ENCODE measurements around the gene SORT1.
A peak's percentile ranks its signal among the peaks of the same experiment; 100 is the strongest.

Gene SORT1

DNA sequence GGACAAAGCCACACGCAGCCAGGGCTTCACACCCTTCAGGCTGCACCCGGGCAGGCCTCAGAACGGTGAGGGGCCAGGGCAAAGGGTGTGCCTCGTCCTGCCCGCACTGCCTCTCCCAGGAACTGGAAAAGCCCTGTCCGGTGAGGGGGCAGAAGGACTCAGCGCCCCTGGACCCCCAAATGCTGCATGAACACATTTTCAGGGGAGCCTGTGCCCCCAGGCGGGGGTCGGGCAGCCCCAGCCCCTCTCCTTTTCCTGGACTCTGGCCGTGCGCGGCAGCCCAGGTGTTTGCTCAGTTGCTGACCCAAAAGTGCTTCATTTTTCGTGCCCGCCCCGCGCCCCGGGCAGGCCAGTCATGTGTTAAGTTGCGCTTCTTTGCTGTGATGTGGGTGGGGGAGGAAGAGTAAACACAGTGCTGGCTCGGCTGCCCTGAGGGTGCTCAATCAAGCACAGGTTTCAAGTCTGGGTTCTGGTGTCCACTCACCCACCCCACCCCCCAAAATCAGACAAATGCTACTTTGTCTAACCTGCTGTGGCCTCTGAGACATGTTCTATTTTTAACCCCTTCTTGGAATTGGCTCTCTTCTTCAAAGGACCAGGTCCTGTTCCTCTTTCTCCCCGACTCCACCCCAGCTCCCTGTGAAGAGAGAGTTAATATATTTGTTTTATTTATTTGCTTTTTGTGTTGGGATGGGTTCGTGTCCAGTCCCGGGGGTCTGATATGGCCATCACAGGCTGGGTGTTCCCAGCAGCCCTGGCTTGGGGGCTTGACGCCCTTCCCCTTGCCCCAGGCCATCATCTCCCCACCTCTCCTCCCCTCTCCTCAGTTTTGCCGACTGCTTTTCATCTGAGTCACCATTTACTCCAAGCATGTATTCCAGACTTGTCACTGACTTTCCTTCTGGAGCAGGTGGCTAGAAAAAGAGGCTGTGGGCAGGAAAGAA, 122.9 kb downstream of the SORT1 start:
- DNase-seq (ENCODE audit: low spot score) = no peak

DNA sequence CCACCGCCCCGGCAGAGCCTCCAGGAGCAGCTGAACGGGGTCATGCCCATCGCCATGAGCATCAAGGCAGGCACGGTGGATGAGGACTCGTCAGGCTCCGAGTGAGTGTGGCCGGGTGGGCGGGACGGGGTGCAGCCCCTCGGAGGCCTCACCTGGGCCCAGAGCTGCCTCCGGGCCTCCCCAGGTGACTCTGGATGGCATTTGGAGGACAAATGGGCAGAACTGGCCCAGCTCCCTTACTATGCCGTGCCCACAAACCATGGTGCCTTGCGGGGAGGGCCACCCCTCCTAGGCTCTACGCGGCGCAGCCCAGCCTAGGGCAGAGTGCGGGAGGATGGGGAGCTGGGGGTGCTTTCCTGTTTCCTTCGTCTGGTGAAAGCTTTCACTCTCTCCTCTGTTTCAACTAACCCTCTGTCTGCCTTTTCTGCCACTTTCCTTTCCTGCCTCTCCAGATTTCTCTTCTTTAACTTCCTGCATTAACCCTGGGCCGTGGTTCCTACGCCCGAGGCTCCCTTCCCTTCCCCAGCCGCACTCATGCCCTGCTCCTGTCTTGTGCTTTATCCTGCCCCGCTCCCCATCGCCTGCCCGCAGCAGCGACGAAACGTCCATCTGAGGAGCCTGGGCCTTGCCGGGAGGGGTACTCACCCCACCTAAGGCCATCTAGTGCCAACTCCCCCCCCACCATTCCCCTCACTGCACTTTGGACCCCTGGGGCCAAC, 124.0 kb downstream of the SORT1 start:
- no peak for DNase-seq (ENCODE audit: low spot score)

DNA sequence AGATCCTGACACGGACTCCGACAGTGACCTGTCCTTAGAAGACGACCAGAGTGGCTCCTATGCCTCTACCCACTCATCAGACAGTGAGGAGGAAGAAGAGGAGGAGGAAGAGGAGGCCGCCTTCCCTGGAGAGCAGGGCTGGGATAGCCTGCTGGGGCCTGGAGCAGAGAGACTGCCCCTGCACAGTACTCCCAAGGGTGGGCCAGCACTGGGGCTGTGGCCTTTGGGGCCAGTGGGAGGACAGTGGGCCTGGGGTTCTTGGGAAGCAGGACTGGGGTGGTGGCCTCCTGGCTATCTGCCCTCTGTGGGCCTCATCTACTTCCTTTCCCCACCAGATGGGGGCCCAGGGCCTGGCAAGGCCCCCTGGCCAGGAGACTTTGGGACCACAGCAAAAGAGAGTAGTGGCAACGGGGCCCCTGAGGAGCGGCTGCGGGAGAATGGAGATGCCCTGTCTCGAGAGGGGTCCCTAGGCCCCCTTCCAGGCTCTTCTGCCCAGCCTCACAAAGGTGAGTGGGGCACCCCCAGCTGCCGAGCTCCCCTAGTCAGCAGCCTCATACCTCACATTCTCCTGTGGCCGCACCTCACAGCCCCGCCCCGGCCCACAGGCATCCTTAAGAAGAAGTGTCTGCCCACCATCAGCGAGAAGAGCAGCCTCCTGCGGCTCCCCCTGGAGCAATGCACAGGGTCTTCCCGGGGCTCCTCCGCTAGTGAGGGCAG, 124.7 kb downstream of the SORT1 start:
- no peak for DNase-seq (ENCODE audit: low spot score)

DNA sequence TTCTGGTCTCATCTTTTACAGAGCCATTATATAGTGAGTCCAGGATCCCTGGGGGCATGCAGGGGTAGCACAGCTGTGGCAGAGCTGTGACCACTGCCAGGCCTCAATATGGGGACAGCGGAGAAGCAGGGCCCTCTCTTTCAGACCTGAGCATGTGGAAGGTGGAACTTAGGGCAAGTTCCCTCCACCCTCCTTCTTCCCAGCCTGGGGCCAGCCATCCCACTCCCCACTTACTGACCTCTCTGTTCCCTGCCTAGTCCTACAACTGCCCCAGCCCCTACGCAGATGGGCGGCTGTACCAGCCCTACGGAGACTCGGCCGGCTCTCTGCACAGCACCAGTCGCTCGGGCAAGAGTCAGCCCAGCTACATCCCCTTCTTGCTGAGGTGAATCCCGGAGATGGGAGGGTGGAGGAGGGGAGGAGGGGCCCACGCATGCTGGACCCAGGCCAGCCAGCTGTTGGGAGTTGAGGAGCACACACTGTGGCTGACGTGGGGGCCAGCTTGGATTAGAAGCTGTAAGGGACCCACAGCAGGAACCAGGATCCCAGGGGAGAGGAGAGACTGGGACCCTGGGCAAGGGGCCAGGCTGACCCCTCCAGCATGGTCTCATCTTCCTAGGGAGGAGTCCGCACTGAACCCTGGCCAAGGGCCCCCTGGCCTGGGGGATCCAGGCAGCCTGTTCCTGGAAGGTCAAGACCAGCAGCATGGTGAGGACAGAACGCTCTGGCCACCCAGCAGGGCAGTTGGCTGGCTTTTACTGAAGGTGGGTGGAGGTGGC, 125.5 kb downstream of the SORT1 start:
- no peak for DNase-seq (ENCODE audit: low spot score)

DNA sequence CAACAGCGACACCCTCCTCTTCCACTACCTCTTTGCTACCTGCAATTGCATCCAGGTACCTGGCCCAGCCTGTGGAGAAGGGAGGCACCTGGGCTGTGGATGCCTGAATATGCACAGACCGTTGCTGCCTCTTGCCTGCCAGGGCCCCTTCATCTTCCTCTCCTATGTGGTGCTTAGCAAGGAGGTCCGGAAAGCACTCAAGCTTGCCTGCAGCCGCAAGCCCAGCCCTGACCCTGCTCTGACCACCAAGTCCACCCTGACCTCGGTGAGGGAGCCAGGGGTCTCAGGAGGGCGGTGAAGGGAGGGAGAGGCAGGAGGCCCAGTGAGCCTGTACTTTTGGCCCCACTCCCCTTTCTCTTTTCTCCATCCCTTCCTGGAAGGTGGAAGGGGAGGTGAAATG, 126.3 kb downstream of the SORT1 start:
- no peak for DNase-seq (ENCODE audit: low spot score)

DNA sequence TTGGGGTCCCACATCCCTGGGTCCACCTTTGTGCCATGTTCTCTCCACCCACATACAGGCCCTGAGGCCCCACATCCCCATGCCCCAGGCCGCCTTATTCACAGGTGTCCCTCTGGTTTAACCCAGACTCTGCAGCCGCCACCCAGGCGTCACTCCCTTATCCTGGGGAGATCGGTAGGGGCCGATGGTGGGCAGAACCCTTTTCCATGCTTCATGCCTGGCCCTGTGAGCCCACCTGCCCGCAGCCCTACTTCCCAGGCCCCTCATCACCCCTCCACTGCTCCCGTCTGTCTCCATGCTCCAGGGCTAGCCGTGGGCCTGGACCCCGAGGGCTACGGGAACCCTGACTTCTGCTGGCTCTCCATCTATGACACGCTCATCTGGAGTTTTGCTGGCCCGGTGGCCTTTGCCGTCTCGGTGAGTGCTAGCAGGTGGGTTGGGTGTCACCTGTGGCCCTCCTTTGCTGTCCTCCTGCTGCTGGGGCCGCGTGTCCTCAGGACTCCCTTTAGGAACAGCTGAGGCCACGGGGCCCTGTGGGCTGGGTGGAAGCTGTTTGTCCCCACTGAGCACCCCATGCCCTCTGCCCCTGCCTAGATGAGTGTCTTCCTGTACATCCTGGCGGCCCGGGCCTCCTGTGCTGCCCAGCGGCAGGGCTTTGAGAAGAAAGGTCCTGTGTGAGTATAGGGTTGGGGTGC, 126.9 kb downstream of the SORT1 start:
- DNase-seq (ENCODE audit: low spot score) = no peak

DNA sequence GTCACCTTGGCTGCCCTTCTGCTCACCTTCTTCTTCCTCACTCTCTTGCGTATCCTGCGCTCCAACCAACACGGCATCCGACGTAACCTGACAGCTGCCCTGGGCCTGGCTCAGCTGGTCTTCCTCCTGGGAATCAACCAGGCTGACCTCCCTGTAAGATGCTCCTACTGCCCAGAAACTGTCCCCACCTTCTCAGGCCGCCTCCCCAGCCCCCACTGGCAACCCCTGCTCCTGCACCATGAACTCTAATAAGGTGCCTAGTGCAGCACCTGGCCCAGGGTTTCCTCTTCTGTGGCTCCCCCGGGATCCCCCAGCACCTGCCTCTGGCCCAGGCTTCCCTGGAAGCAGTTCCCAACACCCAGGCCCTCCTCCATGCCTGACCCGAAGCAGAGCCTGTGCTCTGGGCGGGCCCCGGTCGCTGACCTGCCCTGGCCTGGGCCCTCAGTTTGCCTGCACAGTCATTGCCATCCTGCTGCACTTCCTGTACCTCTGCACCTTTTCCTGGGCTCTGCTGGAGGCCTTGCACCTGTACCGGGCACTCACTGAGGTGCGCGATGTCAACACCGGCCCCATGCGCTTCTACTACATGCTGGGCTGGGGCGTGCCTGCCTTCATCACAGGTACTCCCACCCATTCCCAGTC, 127.6 kb downstream of the SORT1 start:
- no peak for DNase-seq (ENCODE audit: low spot score)

DNA sequence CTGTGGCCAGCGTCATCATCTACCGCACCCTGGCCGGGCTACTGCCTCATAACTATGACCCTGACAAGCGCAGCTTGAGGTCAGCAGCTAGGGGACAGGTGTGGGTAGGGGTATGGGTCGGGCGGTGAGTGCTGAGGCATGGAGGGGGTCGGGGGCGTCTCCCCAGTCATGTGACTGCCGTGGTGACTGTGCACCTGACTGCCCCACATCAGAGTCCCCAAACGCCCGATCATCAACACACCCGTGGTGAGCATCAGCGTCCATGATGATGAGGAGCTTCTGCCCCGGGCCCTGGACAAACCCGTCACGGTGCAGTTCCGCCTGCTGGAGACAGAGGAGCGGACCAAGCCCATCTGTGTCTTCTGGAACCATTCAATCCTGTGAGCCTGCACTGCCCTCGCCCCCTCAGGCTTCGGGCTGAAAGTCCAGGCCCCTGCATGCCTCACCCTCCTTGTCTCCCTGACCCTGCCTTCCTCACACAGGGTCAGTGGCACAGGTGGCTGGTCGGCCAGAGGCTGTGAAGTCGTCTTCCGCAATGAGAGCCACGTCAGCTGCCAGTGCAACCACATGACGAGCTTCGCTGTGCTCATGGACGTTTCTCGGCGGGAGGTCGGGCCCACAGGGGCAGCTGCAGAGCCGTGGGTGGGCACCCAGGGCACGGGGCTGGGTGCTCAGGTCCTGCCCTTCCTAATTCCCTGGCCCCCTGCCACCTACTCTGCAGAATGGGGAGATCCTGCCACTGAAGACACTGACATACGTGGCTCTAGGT, 128.3 kb downstream of the SORT1 start:
- no peak for DNase-seq (ENCODE audit: low spot score)

DNA sequence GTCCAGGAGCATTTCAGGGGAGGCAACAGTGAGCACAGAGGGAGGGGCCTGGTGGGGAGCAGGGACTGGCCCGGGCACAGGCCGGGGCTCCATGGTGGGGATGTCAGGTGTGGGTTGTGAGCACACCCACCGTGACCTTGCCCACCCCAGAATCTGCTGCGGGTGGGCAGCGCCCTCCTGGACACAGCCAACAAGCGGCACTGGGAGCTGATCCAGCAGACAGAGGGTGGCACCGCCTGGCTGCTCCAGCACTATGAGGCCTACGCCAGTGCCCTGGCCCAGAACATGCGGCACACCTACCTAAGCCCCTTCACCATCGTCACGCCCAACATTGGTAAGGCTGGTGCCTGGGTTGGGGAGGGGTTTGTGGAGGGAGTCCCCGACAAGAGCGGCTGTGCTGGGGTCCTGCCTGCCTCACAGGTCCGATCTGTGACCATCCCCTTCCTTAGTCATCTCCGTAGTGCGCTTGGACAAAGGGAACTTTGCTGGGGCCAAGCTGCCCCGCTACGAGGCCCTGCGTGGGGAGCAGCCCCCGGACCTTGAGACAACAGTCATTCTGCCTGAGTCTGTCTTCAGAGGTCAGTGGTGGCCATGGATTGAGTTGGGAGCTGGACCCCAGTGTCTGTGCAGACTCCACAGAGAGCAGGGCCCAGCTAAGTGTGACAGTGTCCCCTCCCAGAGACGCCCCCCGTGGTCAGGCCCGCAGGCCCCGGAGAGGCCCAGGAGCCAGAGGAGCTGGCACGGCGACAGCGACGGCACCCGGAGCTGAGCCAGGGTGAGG, 129.1 kb downstream of the SORT1 start:
- DNase-seq (ENCODE audit: low spot score) = no peak

DNA sequence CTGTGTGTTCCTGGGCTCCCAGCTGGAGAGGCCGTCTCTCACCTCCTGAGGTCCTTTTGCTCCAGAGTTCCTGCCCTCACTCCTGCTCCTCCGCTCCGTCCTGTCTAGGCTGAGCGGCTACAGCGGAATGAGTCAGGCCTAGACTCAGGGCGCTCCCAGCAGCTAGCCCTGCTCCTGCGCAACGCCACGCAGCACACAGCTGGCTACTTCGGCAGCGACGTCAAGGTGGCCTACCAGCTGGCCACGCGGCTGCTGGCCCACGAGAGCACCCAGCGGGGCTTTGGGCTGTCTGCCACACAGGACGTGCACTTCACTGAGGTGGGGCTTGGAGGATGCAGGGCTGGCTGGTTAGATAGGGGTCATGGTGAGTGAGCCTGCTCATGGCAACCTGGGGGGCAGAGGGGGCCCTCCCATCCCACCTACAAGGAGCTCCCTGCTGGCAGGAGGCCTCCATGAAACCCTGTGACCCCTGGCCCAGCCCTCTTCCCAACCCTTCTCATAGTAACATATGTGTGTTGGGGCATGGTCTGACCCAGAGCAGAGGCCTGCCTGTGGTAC, 129.9 kb downstream of the SORT1 start:
- no peak for DNase-seq (ENCODE audit: low spot score)

DNA sequence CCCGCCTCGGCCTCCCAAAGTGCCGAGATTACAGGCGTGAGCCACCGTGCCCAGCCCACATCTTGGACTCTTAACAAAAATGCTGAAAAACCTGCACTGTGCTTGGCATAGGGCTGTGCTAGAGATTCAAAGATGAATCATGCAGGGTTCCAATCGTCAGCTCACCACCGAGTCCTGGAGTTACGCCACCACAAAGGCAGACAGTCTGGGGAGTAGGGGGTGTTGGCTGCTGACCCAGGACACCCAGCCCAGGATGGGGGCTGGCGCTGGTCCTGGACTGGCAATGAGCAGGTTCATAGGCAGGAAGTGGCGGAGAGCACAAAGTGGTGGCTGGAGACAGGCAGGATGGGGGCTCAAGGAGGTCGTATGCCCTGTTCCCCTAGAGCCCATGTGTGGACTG, 130.8 kb downstream of the SORT1 start:
- peak; percentile 70 for DNase-seq (ENCODE audit: low spot score)

DNA sequence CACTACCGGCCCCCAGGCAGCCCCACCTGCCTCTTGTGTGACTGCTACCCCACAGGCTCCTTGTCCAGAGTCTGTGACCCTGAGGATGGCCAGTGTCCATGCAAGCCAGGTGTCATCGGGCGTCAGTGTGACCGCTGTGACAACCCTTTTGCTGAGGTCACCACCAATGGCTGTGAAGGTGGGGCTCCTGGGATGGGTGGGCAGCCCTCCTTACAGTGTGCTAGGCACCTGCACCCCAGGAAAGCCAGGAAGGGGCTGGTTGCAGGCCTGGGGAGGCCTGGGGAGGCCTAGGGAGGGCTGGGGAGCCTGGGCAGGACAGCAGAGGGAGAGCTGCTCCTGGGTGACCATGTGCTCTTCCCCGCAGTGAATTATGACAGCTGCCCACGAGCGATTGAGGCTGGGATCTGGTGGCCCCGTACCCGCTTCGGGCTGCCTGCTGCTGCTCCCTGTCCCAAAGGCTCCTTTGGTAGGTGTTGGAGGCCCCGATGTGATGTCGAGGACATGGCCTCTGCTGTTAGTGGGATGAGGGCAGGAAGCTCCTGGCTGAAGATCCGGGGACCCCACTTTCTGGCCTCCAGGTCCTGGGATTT, 131.9 kb downstream of the SORT1 start:
- DNase-seq (ENCODE audit: low spot score) = no peak

DNA sequence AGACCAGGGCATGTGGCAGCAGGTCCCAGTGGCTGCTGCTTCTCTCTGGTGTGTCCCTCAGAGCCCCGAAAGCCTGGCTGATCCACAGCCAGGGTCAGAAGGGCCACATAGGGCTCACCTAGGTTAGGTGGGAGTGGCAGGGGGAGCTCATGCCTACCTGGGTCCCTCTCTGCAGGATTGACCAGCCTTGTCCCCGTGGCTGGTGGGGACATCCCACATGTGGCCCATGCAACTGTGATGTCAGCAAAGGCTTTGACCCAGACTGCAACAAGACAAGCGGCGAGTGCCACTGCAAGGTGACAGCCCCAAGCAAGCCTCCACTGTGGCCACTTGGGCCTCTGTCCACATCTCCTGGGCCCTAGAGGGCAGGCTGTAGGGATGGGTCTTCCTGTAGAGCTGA, 132.7 kb downstream of the SORT1 start:
- DNase-seq (ENCODE audit: low spot score) = no peak

DNA sequence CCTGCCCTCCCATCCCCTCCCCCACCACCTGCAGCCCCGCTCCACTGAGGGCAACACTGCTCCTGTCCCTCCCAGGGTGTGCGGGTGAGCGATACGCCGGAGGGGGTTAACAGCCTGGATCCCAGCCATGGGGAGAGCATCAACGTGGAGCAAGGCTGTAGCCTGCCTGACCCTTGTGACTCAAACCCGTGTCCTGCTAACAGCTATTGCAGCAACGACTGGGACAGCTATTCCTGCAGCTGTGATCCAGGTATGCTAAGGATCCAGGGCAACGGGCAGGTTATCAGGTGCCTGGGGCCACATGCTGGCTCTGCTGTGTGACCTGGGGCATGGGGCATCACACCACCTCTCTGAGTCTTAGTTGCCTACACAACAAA, 133.4 kb downstream of the SORT1 start:
- no peak for DNase-seq (ENCODE audit: low spot score)

DNA sequence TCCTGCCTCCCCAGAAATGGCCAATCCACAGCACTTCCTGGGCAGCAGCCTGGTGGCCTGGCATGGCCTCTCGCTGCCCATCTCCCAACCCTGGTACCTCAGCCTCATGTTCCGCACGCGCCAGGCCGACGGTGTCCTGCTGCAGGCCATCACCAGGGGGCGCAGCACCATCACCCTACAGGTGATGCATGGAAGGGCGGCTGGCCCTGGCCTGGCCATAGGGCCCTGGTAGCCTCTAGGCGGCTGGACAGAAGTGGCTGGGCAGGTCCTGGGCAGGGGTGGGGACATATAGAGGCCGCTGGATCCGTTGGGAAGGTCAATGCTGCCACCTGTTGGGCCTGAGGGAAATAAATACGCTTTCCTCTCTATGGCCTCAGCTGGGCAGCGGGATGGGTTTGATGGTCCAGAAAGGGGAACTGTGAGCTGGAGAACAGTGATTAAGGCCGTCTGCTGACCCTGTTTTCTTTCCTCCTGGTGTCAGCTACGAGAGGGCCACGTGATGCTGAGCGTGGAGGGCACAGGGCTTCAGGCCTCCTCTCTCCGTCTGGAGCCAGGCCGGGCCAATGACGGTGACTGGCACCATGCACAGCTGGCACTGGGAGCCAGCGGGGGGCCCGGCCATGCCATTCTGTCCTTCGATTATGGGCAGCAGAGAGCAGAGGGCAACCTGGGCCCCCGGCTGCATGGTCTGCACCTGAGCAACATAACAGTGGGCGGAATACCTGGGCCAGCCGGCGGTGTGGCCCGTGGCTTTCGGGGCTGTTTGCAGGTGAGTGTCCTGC, 133.9 kb downstream of the SORT1 start:
- DNase-seq (ENCODE audit: low spot score) = peak; percentile 90

DNA sequence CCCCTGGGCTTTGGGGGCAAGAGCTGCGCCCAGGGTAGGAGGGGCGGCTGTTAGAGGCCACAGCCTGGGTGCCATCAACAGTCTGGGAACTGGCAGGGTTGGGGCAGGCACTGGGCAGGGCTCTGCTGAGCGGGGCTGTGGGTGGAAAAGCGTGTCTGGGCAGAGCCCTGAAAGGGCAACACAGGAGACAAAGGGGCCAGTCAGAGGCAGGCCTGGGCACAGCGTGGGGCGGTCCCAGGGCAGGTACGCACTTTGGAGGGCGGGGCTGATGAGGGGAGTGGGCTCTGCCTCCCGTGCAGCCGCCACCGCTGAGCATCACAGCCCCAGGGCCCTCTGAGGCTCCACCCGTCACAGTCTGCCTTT, 134.5 kb downstream of the SORT1 start:
- no peak for DNase-seq (ENCODE audit: low spot score)

DNA sequence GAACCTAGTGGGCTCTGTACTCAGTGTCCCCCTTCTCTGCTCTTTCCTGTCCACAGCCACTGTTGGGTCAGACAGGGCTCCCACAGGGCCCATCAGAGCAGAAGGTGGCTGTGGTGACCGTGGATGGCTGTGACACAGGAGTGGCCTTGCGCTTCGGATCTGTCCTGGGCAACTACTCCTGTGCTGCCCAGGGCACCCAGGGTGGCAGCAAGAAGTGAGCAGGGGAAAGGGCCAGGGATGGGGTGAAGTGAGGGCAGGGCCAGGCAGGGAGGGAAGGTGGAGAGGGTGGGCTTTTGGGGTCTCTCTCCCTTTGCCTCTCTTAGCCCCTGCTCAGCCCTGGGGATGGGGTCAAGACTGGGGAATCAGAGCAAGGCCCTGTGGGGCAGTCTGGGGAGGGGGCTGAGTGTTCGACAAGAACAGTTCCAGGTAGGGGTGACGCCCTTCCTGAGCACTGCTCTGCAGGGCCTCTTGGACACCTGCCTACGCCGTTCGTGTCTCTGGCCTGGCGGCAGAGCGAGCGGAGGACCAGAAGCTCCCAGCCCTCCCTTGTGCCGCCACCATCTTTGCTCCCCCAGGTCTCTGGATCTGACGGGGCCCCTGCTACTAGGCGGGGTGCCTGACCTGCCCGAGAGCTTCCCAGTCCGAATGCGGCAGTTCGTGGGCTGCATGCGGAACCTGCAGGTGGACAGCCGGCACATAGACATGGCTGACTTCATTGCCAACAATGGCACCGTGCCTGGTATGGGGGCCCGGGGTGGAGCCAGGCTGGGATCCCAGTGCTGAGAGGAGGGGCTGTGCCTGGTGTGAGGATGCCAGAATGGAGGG, 135.3 kb downstream of the SORT1 start:
- no peak for DNase-seq (ENCODE audit: low spot score)
